Caki2 (cell line): ENCODE data around the gene GPC5. TPM values are rescaled to one million over a fixed set of nuclear protein-coding genes. Genes with fewer than 3 reads are reported as not detected.
"Not testable (repeated sequence)": the region's sequence is repeated elsewhere in the genome, so short reads cannot be mapped to it uniquely, and the experiment has no call there.

Experiments used
- DNase-seq: peaks from one replicate; pipeline ENCODE4 v3.0.0-alpha.2; 2015; ENCODE audit warnings: low read depth
- in situ Hi-C: cut with HindIII; loops from 2 replicates; pipeline ENCODE4 v1.10.0; 2016; ENCODE audit warnings: low sequenced_read_pairs, low pct_unique_long_range_greater_than_20kb, mixed read lengths
- total RNA-seq: library from RNA; depleted of rRNA; stranded (reverse); fragments of >200 nt; shearing (Covaris generic); gene quantifications from 2 replicates; pipeline ENCODE4 v1.2.3, GENCODE V29; 2014; ENCODE audit warnings: low replicate concordance

Gene GPC5
- total RNA-seq, 1 experiment from 2014 or later: not detected

- DNase-seq: no peak
- in situ Hi-C loops: no loop called here
These were observed 1116.2 kb downstream of the GPC5 start for GRCh38 chr13:92514420-92515125.

DNA sequence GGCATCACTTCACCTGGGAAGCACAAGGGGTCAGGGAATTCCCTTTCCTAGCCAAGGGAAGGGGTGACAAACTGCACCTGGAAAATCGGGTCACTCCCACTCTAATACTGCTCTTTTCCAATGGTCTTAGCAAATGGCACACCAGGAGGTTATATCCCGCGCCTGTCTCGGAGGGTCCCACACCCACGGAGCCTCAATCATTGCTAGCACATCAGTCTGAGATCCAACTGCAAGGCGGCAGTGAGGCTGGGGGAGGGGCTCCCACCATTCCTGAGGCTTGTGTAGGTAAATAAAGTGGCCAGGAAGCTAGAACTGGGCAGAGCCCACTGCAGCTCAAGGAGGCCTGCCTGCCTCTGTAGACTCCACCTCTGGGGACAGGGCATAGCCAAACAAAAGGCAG lies 1118.5 kb downstream of the GPC5 start:
- DNase-seq: not testable (repeated sequence)

GRCh38 chr13:92518622-92519021 lies 1120.2 kb downstream of the GPC5 start:
- in situ Hi-C loops, DNase-seq: not testable (repeated sequence)

More for the DNA sequence above, 1118.5 kb downstream of the GPC5 start:
- in situ Hi-C loops: not testable (repeated sequence)

DNA sequence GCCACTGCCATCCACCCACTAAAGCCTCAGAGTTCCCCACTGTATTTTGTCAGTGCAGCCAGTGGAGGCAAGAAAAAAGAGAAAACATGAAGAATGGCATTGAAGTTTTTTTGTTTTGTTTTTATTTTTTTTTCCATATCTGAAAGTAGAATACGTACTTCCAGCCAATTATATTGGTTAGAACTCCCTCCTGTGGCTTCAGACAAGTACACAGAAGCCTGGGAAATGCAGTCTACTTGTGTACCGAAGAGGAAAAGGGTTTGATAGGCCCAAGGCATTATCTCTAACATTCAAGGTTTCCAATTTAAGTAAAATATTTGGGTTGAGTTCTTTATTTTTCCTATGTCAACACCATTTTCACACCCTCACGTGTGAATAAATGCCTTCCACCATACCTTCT lies 1131.9 kb downstream of the GPC5 start:
- in situ Hi-C loops: no loop called here
- DNase-seq: no peak

DNA sequence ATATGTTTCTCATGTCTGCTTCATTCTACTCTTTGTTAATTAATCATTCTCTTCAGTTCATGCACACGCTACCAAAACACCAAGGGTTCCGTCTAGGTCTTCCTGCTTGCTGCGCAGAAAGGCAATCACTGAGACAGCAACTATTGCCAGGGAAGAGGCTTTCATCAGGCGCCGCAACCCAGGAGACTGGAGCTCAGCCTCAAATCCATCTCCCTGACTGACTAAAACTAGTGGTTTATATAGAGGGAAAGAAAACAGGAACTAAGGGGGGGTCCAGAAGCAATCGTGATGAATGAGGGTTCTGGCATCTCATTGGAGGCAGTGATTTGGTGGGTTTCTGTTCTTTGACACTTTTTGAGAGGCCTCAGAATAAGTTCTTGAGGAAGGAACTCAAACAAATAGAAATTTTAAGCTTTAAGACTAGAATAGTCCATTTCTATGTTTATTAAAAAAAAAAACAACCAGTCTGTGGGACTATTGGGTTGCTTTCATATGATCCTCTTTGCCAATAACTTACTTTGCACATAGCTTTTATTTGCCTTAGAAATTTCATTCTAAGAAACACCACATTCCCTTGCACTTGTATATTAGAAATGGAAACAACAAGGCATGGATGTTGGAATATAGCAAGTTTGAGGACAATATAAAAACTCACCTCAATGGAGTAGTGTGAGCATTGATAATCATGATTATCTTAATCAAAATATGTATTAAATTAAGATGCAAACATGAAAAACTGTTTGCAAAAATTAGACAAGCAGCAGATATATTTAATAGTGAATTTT lies 1137.0 kb downstream of the GPC5 start:
- DNase-seq: no peak
- in situ Hi-C loops: no loop called here

GRCh38 chr13:92537471-92537870 lies 1139.0 kb downstream of the GPC5 start:
- DNase-seq: no peak
- in situ Hi-C loops: no loop called here

- in situ Hi-C loops: no loop called here
- no peak for DNase-seq
These were observed 1139.7 kb downstream of the GPC5 start for GRCh38 chr13:92538164-92538563.

DNA sequence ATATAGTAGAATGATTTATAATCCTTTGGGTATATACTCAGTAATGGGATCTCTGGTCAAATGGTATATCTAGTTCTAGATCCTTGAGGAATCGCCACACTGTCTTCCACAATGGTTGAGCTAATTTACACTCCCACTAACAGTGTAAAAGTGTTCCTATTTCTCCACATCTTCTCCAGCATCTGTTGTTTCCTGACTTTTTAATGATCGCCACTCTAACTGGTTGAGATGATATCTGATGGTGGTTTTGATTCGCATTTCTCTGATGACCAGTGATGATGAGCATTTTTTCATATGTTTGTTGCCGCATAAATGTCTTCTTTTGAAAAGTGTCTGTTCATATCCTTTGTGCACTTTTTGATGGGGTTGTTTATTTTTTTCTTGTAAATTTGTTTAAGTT lies 1140.7 kb downstream of the GPC5 start:
- in situ Hi-C loops, DNase-seq: not testable (repeated sequence)

DNA sequence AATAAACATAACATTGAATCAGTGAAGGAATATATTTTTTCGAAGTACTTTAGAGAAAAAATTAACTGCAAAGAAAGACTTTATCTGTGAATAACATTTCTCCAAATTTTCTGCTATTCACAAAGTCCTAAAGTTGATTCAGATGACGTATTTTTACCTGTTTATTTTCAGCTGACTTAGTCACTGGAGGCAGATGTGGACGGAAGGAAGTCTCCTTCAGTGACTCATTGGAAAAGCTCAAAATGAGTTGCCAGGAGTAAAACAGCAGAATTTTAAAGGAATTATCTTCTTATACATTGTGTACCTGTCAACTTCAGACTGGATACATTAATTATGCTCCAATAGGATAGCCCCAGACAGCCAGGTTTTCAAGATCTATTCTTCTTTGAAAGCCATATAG lies 1148.8 kb downstream of the GPC5 start:
- no peak for DNase-seq
- in situ Hi-C loops: no loop called here

DNA sequence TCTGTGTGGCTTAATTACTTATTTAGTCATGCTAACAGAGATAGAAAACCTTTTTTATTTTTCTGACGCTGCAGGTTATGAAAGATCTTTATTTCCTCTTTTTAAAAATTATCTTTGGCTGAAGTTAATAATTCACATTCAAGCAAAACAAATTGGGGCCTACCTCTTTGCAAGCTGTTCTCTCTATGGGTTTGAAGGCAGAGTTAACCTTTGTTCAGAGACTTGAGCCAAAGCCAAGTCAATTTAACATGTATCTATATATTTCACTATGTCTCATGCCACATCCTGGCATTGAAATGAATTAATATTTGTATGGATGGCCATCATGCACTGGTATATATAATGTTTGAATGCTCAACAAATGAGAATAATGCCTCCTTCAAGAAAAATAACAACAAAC lies 1150.9 kb downstream of the GPC5 start:
- DNase-seq: no peak
- in situ Hi-C loops: no loop called here

- no peak for DNase-seq
- in situ Hi-C loops: no loop called here
These were observed 1155.2 kb downstream of the GPC5 start for GRCh38 chr13:92553470-92554114.

- no peak for DNase-seq
- in situ Hi-C loops: no loop called here
These were observed 1162.5 kb downstream of the GPC5 start for GRCh38 chr13:92560883-92561282.

DNA sequence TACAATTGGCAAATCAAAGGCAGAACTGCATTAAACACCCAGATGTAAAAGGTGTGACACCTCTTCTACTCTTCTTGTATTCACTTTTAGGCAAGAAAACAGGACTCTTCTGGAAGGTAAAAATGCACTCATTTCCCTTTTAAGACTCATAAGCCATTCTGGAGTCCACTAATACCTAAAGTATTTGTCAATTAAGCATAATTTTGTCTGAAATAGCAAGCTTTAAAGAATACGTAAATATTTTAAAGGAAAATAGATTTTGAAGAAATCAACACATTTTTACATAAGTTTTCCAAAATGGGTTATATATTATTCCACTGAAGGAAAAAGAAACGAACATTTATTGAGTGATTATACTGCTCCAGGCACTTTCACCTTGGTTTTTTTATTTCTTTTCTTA lies 1166.5 kb downstream of the GPC5 start:
- no peak for DNase-seq
- in situ Hi-C loops: no loop called here

- in situ Hi-C loops: no loop called here
- DNase-seq: no peak
These were observed 1168.3 kb downstream of the GPC5 start for GRCh38 chr13:92566767-92567166.

- DNase-seq: no peak
- in situ Hi-C loops: no loop called here
These were observed 1173.8 kb downstream of the GPC5 start for GRCh38 chr13:92572190-92572589.

GRCh38 chr13:92573467-92574057 lies 1175.1 kb downstream of the GPC5 start:
- in situ Hi-C loops: no loop called here
- DNase-seq: peak; percentile 18

DNA sequence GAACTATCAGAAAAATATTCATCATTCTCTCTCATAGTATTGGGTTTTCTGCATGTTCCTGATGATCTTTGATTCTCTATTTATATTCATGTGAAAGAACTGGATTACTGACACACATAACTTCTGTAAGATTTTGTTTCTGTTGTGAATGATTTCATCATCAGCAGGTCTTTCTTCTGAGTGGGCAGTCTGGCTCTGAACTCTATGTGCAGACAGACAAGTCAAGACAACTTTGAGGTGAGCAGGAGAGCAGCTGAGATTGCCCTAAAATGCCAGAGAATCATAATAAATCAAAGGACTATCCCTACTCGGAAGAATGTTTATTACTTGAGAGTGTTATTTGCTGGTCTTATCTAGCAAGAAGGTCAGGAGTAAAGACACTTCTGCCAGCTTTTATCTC lies 1176.1 kb downstream of the GPC5 start:
- in situ Hi-C loops: no loop called here
- no peak for DNase-seq

DNA sequence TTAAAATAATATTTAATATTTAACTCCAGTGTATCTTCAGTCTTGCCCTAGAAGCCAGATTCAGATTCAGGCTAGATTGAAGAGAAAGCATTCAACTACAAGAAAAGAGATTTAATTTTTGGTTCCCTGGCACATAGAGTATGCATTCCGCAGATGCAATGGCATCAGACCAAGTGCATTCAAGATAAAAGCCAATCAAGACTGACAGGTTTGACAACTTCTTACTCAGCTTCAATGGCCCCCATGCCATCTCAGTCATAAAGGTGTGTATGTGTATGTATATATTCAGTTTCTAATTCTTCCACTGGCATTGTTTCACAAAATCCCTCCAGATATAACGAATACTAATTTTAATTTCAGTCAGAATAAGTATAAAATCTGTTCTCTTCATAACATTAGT lies 1177.4 kb downstream of the GPC5 start:
- in situ Hi-C loops: no loop called here
- DNase-seq: no peak

GRCh38 chr13:92578358-92578757 lies 1179.9 kb downstream of the GPC5 start:
- in situ Hi-C loops: no loop called here
- DNase-seq: no peak
